ENCODE data around the gene APBA2.

DNA sequence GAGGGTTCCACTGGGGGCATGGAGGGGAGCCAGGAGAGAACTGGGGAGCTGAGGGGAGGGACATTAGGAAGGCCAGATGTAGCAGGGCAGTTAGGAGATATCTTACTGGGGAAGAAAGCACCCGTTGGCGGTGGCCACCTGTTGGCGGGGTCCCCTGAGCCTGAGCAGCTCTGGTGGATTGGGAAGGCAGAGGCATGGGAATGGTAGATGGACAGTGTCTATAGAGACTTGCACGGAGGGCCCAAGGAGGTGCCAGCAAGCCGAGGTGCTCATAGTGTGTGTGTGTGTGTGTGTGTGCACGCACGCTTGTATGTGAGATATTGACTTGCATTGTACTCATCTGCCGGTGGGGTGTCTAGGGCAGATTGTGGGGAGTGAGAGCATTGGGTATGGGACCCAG is 179.0 kb downstream of the APBA2 start:
- TF ChIP-seq POLR2A (IDR thresholded peaks at IDR 0.05), result no peak
- TF ChIP-seq, protein P1, sequence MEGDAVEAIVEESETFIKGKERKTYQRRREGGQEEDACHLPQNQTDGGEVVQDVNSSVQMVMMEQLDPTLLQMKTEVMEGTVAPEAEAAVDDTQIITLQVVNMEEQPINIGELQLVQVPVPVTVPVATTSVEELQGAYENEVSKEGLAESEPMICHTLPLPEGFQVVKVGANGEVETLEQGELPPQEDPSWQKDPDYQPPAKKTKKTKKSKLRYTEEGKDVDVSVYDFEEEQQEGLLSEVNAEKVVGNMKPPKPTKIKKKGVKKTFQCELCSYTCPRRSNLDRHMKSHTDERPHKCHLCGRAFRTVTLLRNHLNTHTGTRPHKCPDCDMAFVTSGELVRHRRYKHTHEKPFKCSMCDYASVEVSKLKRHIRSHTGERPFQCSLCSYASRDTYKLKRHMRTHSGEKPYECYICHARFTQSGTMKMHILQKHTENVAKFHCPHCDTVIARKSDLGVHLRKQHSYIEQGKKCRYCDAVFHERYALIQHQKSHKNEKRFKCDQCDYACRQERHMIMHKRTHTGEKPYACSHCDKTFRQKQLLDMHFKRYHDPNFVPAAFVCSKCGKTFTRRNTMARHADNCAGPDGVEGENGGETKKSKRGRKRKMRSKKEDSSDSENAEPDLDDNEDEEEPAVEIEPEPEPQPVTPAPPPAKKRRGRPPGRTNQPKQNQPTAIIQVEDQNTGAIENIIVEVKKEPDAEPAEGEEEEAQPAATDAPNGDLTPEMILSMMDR (IDR thresholded peaks at IDR 0.05), result no peak
